SK-N-SH (cell line): ENCODE results near the gene EYA2. TPM values are rescaled to one million over a fixed set of nuclear protein-coding genes. Genes with fewer than 3 reads are reported as not detected.

Experiments
- CTCF ChIA-PET: fragments of 300-600, 350-600 bp; formaldehyde crosslinking; extraction: SDS; loops from one replicate; lab custom pipeline; 2021; lab: Yijun Ruan, JAX
- POLR2A ChIA-PET: fragments of 350-600 bp; sonication (Branson Sonifier 250); formaldehyde crosslinking; extraction: SDS; loops from one replicate; lab custom pipeline; 2020; ENCODE audit warnings: antibody characterized with exemption, inconsistent platforms; lab: Yijun Ruan, JAX
- DNase-seq: peaks from one replicate; pipeline ENCODE4 v3.0.0; 2012
- H2AFZ ChIP-seq: fragments of 200-600 bp; sonication (generic); 2 replicates; pipeline ENCODE4 v1.8.1; 2016; ENCODE audit warnings: antibody characterized with exemption, mild to moderate bottlenecking, low read depth
- H3F3A ChIP-seq: fragments of 200-600 bp; sonication (generic); replicated peaks from 2 replicates; pipeline ENCODE3; 2016; ENCODE audit warnings: antibody characterized with exemption, mild to moderate bottlenecking; ENCODE audit not compliant: insufficient read depth
- H3K27ac ChIP-seq, 2 experiments: fragments of 200-500 bp in 1 of 2; fragments of 200-600 bp in 1 of 2; sonication (Bioruptor generic) in 1 of 2; sonication (generic), shearing (Covaris generic) in 1 of 2; 2 replicates each; pipeline versions ENCODE4 v1.5.1 to v1.6.1; 2014 to 2016; ENCODE audit warnings: low read depth in 2 of 2, inconsistent platforms in 1 of 2, low read length in 1 of 2, mild to moderate bottlenecking in 1 of 2, mixed read lengths in 1 of 2
- H3K27me3 ChIP-seq: fragments of 200-600 bp; sonication (generic), shearing (Covaris generic); 2 replicates; pipeline ENCODE4 v1.6.1; 2016; ENCODE audit warnings: mixed run types; ENCODE audit not compliant: insufficient read depth
- H3K36me3 ChIP-seq, 2 experiments: fragments of 200-500 bp in 1 of 2; fragments of 200-600 bp in 1 of 2; sonication (Bioruptor generic) in 1 of 2; sonication (generic) in 1 of 2; replicated peaks in 1 of 2; 2 replicates each; pipeline versions ENCODE3 to v1.5.1; 2014 to 2016; ENCODE audit warnings: low read length in 1 of 2, mild to moderate bottlenecking in 1 of 2; ENCODE audit not compliant: insufficient read depth in 2 of 2, control insufficient read depth in 1 of 2
- H3K4me1 ChIP-seq, 2 experiments: fragments of 200-500 bp in 1 of 2; fragments of 200-600 bp in 1 of 2; sonication (Bioruptor generic) in 1 of 2; sonication (generic), shearing (Covaris generic) in 1 of 2; 2 replicates each; pipeline versions ENCODE4 v1.5.1 to v1.6.1; 2014 to 2016; ENCODE audit warnings: low read depth in 1 of 2, low read length in 1 of 2, mixed run types in 1 of 2; ENCODE audit not compliant: insufficient read depth in 2 of 2, control insufficient read depth in 1 of 2
- H3K4me2 ChIP-seq: fragments of 200-600 bp; sonication (generic), shearing (Covaris generic); 2 replicates; pipeline ENCODE4 v1.6.1; 2017; ENCODE audit warnings: mixed run types
- H3K4me3 ChIP-seq, 2 experiments: fragments of 200-500 bp in 1 of 2; fragments of 200-600 bp in 1 of 2; sonication (Bioruptor generic) in 1 of 2; sonication (generic), shearing (Covaris generic) in 1 of 2; 2 replicates each; pipeline versions ENCODE4 v1.5.1 to v1.8.1; 2014 to 2016; ENCODE audit warnings: low read depth in 2 of 2, inconsistent platforms in 1 of 2, low read length in 1 of 2, mild to moderate bottlenecking in 1 of 2, mixed read lengths in 1 of 2, moderate library complexity in 1 of 2
- H3K79me2 ChIP-seq: fragments of 200-600 bp; sonication (generic); 2 replicates; pipeline ENCODE4 v1.8.1; 2017; ENCODE audit warnings: mild to moderate bottlenecking; ENCODE audit not compliant: insufficient read depth
- H3K9ac ChIP-seq: fragments of 200-600 bp; sonication (generic); 2 replicates; pipeline ENCODE4 v1.6.1; 2017; ENCODE audit warnings: mixed run types
- H3K9me2 ChIP-seq: fragments of 200-600 bp; sonication (generic); 2 replicates; pipeline ENCODE4 v1.6.1; 2017; ENCODE audit warnings: mixed run types
- H3K9me3 ChIP-seq: fragments of 200-600 bp; sonication (generic); 2 replicates; pipeline ENCODE4 v1.6.1; 2017; ENCODE audit warnings: mixed run types, mild to moderate bottlenecking, moderate library complexity
- H4K20me1 ChIP-seq: fragments of 200-600 bp; sonication (generic); 2 replicates; pipeline ENCODE4 v1.6.1; 2017; ENCODE audit warnings: mild to moderate bottlenecking, mixed run types; ENCODE audit not compliant: insufficient read depth
- EP300 ChIP-seq, 2 experiments: IDR thresholded peaks; 2 replicates each; pipeline versions ENCODE4 v1.4.0 to v1.6.1; 2012; ENCODE audit warnings: borderline replicate concordance in 1 of 2, low read depth in 1 of 2, low read length in 1 of 2
- EZH2phosphoT487 ChIP-seq: fragments of 200-600 bp; sonication (generic); IDR thresholded peaks from 2 replicates; pipeline ENCODE4 v1.6.1; 2017; ENCODE audit warnings: low read depth, mixed run types, mild to moderate bottlenecking, antibody characterized with exemption, moderate library complexity, borderline replicate concordance
- FOXM1 ChIP-seq: IDR thresholded peaks from 2 replicates; pipeline ENCODE4 v1.4.0; 2012; ENCODE audit warnings: low read depth, mild to moderate bottlenecking
- MXI1 ChIP-seq: IDR thresholded peaks from 2 replicates; pipeline ENCODE4 v1.6.1; 2012; ENCODE audit warnings: mild to moderate bottlenecking, low read depth, low read length, improper control_type of control experiment
- POLR2AphosphoS5 ChIP-seq: IDR thresholded peaks from 2 replicates; pipeline ENCODE4 v1.6.1; 2012; ENCODE audit warnings: low read depth, low read length
- RAD21 ChIP-seq: IDR thresholded peaks from 2 replicates; pipeline ENCODE4 v1.6.1; 2012; ENCODE audit warnings: mild to moderate bottlenecking, low read length
- RXRA ChIP-seq: IDR thresholded peaks from 2 replicates; pipeline ENCODE4 v1.4.0; 2012; ENCODE audit warnings: low read depth, mild to moderate bottlenecking, borderline replicate concordance
- TAF1 ChIP-seq: IDR thresholded peaks from 2 replicates; pipeline ENCODE4 v1.6.1; 2012; ENCODE audit warnings: low read depth, mild to moderate bottlenecking, low read length, moderate library complexity, borderline replicate concordance
- TCF12 ChIP-seq: IDR thresholded peaks from 2 replicates; pipeline ENCODE4 v1.4.0; 2012
- WGBS: methylation state at CpG from one replicate; pipeline ENCODE4 v1.1.6; 2017; ENCODE audit warnings: low lambda C conversion rate; 5-methylcytosine and 5-hydroxymethylcytosine counted together
- polyA plus RNA-seq, 3 experiments: library from polyadenylated mRNA; depleted of rRNA; stranded (reverse); fragments of >200 nt; gene quantifications; 2 replicates each; pipeline ENCODE4 v1.2.3, GENCODE V29; 2012
- TF ChIP-seq, protein P1 (sequence below): IDR thresholded peaks from 2 replicates; pipeline ENCODE4 v1.4.0; 2012; ENCODE audit warnings: low read depth, borderline replicate concordance
- TF ChIP-seq, protein P2 (sequence below): IDR thresholded peaks from 2 replicates; pipeline ENCODE4; 2012
- TF ChIP-seq, protein P3 (sequence below): fragments of 150-350 bp; IDR thresholded peaks from 2 replicates; pipeline ENCODE4 v1.6.1; 2016; ENCODE audit warnings: mild to moderate bottlenecking, low read depth, low read length
- TF ChIP-seq, protein P4 (sequence below): fragments of 150-350 bp; IDR thresholded peaks from 2 replicates; pipeline ENCODE4 v1.6.1; 2017; ENCODE audit warnings: antibody characterized with exemption, low read length, low read depth, borderline replicate concordance

EYA2 gene
- polyA plus RNA-seq, 1 of the 3 experiments (the other 2 are of a cell fraction) = 0.05 TPM

DNA sequence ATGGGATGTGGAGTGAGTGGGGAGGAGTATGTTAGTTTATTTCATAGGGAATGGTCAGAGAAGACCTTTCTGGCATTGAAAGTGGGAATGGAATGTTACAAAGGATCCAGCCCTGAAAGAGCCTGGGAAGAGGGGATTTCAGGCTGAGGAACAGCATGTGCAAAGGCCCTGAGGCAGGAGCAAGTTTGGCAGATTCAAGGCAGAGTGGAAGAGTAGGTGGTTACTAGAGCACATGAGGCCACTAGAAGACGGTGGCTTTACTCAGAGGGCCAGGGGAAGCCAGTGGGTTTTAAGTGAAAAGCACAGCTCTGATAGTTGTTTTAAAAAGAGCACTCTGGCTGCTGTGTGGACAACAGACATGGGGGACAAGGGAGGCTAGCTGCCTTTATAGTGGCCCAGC is 234.7 kb downstream of the EYA2 start:
- TF ChIP-seq RXRA (no peak), EP300 (IDR thresholded peaks at IDR 0.05; ENCODE audit: borderline replicate concordance in 1 of 2, low read depth in 1 of 2, low read length in 1 of 2) (no peak), TAF1 (no peak), FOXM1 (no peak), RAD21 (no peak), POLR2AphosphoS5 (no peak), EZH2phosphoT487 (no peak), TCF12 (no peak), MXI1 (no peak)
- TF ChIP-seq, protein P1, sequence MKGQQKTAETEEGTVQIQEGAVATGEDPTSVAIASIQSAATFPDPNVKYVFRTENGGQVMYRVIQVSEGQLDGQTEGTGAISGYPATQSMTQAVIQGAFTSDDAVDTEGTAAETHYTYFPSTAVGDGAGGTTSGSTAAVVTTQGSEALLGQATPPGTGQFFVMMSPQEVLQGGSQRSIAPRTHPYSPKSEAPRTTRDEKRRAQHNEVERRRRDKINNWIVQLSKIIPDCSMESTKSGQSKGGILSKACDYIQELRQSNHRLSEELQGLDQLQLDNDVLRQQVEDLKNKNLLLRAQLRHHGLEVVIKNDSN = no peak
- TF ChIP-seq, protein P2, sequence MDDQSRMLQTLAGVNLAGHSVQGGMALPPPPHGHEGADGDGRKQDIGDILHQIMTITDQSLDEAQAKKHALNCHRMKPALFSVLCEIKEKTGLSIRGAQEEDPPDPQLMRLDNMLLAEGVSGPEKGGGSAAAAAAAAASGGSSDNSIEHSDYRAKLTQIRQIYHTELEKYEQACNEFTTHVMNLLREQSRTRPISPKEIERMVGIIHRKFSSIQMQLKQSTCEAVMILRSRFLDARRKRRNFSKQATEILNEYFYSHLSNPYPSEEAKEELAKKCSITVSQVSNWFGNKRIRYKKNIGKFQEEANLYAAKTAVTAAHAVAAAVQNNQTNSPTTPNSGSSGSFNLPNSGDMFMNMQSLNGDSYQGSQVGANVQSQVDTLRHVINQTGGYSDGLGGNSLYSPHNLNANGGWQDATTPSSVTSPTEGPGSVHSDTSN = no peak
- TF ChIP-seq, protein P3, sequence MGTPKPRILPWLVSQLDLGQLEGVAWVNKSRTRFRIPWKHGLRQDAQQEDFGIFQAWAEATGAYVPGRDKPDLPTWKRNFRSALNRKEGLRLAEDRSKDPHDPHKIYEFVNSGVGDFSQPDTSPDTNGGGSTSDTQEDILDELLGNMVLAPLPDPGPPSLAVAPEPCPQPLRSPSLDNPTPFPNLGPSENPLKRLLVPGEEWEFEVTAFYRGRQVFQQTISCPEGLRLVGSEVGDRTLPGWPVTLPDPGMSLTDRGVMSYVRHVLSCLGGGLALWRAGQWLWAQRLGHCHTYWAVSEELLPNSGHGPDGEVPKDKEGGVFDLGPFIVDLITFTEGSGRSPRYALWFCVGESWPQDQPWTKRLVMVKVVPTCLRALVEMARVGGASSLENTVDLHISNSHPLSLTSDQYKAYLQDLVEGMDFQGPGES = no peak
- TF ChIP-seq, protein P4, sequence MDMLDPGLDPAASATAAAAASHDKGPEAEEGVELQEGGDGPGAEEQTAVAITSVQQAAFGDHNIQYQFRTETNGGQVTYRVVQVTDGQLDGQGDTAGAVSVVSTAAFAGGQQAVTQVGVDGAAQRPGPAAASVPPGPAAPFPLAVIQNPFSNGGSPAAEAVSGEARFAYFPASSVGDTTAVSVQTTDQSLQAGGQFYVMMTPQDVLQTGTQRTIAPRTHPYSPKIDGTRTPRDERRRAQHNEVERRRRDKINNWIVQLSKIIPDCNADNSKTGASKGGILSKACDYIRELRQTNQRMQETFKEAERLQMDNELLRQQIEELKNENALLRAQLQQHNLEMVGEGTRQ = no peak
- 92% methylated on average over 1 of the region's 1 CpG for WGBS
- ChIA-PET CTCF (interaction anchor here (1.3 to 2.4 kb wide), 3 partner anchors 14 to 371 kb away, joined by 3 to 9 read pairs (median 4); no protein-coding TSS in a partner anchor), POLR2A (no interaction called here)
- no peak for DNase-seq
- no peaks in the 10 kb centered on the region for H3K36me3 ChIP-seq
- no peak overlapping the region for H3K4me2 ChIP-seq
- H3K27ac ChIP-seq = no peak overlapping the region
- no peaks in the 10 kb centered on the region for H4K20me1 ChIP-seq
- H2AFZ ChIP-seq = no peak overlapping the region
- peaks cover 41% of the 10 kb centered on the region for H3F3A ChIP-seq
- no peaks in the 10 kb centered on the region for H3K9me2 ChIP-seq
- H3K9ac ChIP-seq = no peak overlapping the region
- peaks cover 17 to 40% of the 10 kb centered on the region in 2 experiments for H3K4me1 ChIP-seq
- no peaks in the 10 kb centered on the region for H3K79me2 ChIP-seq
- H3K4me3 ChIP-seq = no peak overlapping the region
- no peaks in the 10 kb centered on the region for H3K27me3 ChIP-seq
- H3K9me3 ChIP-seq = no peaks in the 10 kb centered on the region
